GM23338 (cell line): ENCODE data around the gene GMPPB. TPM values are rescaled to one million over a fixed set of nuclear protein-coding genes. Genes with fewer than 3 reads are reported as not detected.

Source experiments
- ATAC-seq: fragments of 200-7000 bp; cut with Tn5 transposase; 3 replicates; pipeline ENCODE4 v1.9.1; 2020
- DNase-seq: peaks from one replicate; pipeline ENCODE4 v3.0.0-alpha.2; 2015; ENCODE audit warnings: low spot score
- H2AFZ ChIP-seq: fragments of 200-600 bp; sonication (generic); 2 replicates; pipeline ENCODE4 v1.8.0; 2016; ENCODE audit warnings: antibody characterized with exemption, mild to moderate bottlenecking, moderate library complexity
- H3F3A ChIP-seq: fragments of 200-600 bp; sonication (generic); replicated peaks from 2 replicates; pipeline ENCODE4 v1.8.0; 2017; ENCODE audit warnings: antibody characterized with exemption, mixed run types, low read depth
- H3K27ac ChIP-seq: fragments of 200-600 bp; sonication (generic); 2 replicates; pipeline ENCODE4 v1.6.1; 2016; ENCODE audit warnings: low read depth
- H3K27me3 ChIP-seq: fragments of 200-600 bp; sonication (generic); 2 replicates; pipeline ENCODE4 v1.8.0; 2016; ENCODE audit warnings: mild to moderate bottlenecking, mixed run types, moderate library complexity; ENCODE audit not compliant: insufficient read depth
- H3K36me3 ChIP-seq: fragments of 200-600 bp; sonication (generic); 2 replicates; pipeline ENCODE4 v1.8.0; 2016; ENCODE audit warnings: mild to moderate bottlenecking; ENCODE audit not compliant: insufficient read depth
- H3K4me1 ChIP-seq: fragments of 200-600 bp; sonication (generic); 2 replicates; pipeline ENCODE4 v1.8.0; 2016; ENCODE audit warnings: mild to moderate bottlenecking, moderate library complexity; ENCODE audit not compliant: insufficient read depth
- H3K4me2 ChIP-seq: fragments of 200-600 bp; sonication (generic); 2 replicates; pipeline ENCODE4 v1.7.1; 2017; ENCODE audit warnings: mixed run types
- H3K4me3 ChIP-seq: fragments of 200-600 bp; sonication (generic); 2 replicates; pipeline ENCODE4 v1.6.1; 2016; ENCODE audit warnings: mixed run types
- H3K79me2 ChIP-seq: fragments of 200-600 bp; sonication (generic); replicated peaks from 2 replicates; pipeline ENCODE4 v1.8.0; 2017; ENCODE audit warnings: mild to moderate bottlenecking; ENCODE audit not compliant: insufficient read depth
- H3K9me2 ChIP-seq: fragments of 200-600 bp; sonication (generic); 2 replicates; pipeline ENCODE4 v1.8.0; 2017; ENCODE audit not compliant: insufficient read depth
- H4K20me1 ChIP-seq: fragments of 200-600 bp; sonication (generic); replicated peaks from 2 replicates; pipeline ENCODE4 v1.8.0; 2017; ENCODE audit warnings: mild to moderate bottlenecking; ENCODE audit not compliant: insufficient read depth
- H3K27ac Mint-ChIP-seq: 2 replicates; pipeline ENCODE4 v1.8.0; 2020; ENCODE audit warnings: inconsistent platforms, mild to moderate bottlenecking, moderate library complexity, mixed read lengths
- H3K27me3 Mint-ChIP-seq: 3 replicates; pipeline ENCODE4 v1.8.0; 2022; ENCODE audit warnings: low read depth, mild to moderate bottlenecking, moderate library complexity, mixed read lengths, inconsistent platforms; ENCODE audit not compliant: insufficient read depth, poor library complexity
- H3K36me3 Mint-ChIP-seq: 3 replicates; pipeline ENCODE4 v1.8.0; 2021; ENCODE audit warnings: low read depth, mild to moderate bottlenecking, inconsistent platforms, moderate library complexity, mixed read lengths
- H3K4me1 Mint-ChIP-seq: 3 replicates; pipeline ENCODE4 v1.8.0; 2020; ENCODE audit warnings: mild to moderate bottlenecking, inconsistent platforms, mixed read lengths
- H3K4me3 Mint-ChIP-seq: 3 replicates; pipeline ENCODE4 v1.8.0; 2021; ENCODE audit warnings: moderate library complexity, mild to moderate bottlenecking, inconsistent platforms, mixed read lengths
- H3K9me3 Mint-ChIP-seq: 3 replicates; pipeline ENCODE4 v1.8.0; 2020; ENCODE audit warnings: moderate library complexity, mild to moderate bottlenecking, inconsistent platforms, mixed read lengths
- CREB1 ChIP-seq: fragments of 250-450 bp; sonication (Bioruptor Pico); IDR thresholded peaks from 2 replicates; pipeline ENCODE4 v1.5.0; 2020; ENCODE audit warnings: low read depth, mild to moderate bottlenecking, moderate library complexity
- EZH2 ChIP-seq: fragments of 200-600 bp; sonication (generic); IDR thresholded peaks from one replicate; pipeline ENCODE4 v1.8.0; 2017; ENCODE audit warnings: antibody characterized with exemption, mild to moderate bottlenecking, low read depth; ENCODE audit not compliant: unreplicated experiment
- EZH2phosphoT487 ChIP-seq: fragments of 200-600 bp; sonication (generic); IDR thresholded peaks from one replicate; pipeline ENCODE4 v1.8.1; 2018; ENCODE audit warnings: antibody characterized with exemption; ENCODE audit not compliant: unreplicated experiment
- JUNB ChIP-seq: IDR thresholded peaks from one replicate; pipeline ENCODE4 v1.6.1; 2016; ENCODE audit warnings: antibody characterized with exemption; ENCODE audit not compliant: unreplicated experiment
- NANOG ChIP-seq: IDR thresholded peaks from 2 replicates; pipeline ENCODE4 v1.6.1; 2016; ENCODE audit warnings: antibody characterized with exemption, borderline replicate concordance
- POLR2AphosphoS5 ChIP-seq: IDR thresholded peaks from 2 replicates; pipeline ENCODE4 v1.6.1; 2016; ENCODE audit warnings: antibody characterized with exemption, low read depth
- STAT1 ChIP-seq: IDR thresholded peaks from one replicate; pipeline ENCODE4 v1.6.1; 2016; ENCODE audit warnings: antibody characterized with exemption; ENCODE audit not compliant: unreplicated experiment
- ZNF114 ChIP-seq: fragments of 250-450 bp; sonication (Bioruptor Pico); IDR thresholded peaks from 2 replicates; pipeline ENCODE4 v1.5.0; 2020; ENCODE audit warnings: mild to moderate bottlenecking, moderate library complexity
- ZNF331 ChIP-seq: fragments of 250-450 bp; sonication (Bioruptor Pico); IDR thresholded peaks from 2 replicates; pipeline ENCODE4 v1.5.0; 2020; ENCODE audit warnings: low read depth, mild to moderate bottlenecking, moderate library complexity
- polyA plus RNA-seq: library from polyadenylated mRNA; unstranded; fragments of >200 nt; fragmentation: Nextera tagmentation; extraction: Ambion mirVana; gene quantifications from 2 replicates; pipeline ENCODE4 v1.2.1, GENCODE V29; 2016
- total RNA-seq: library from RNA; depleted of rRNA; stranded (reverse); fragments of >200 nt; shearing (Covaris generic); gene quantifications from 2 replicates; pipeline ENCODE4 v1.2.3, GENCODE V29; 2014
- TF ChIP-seq, protein P1 (sequence below): IDR thresholded peaks from 2 replicates; pipeline ENCODE4 v1.6.1; 2016; ENCODE audit warnings: antibody characterized with exemption
- TF ChIP-seq, protein P2 (sequence below), 2 experiments: fragments of 200-600 bp in 1 of 2; sonication (generic) in 1 of 2; conservative IDR thresholded peaks; 2 replicates each; pipeline versions ENCODE4 v1.5.1 to v1.6.1; 2016 to 2017; ENCODE audit warnings: antibody characterized with exemption in 2 of 2, low read depth in 2 of 2, mild to moderate bottlenecking in 2 of 2, moderate library complexity in 1 of 2
- TF ChIP-seq, protein P3 (sequence below): fragments of 250-450 bp; sonication (Bioruptor Pico); IDR thresholded peaks from 2 replicates; pipeline ENCODE4 v1.5.0; 2020; ENCODE audit warnings: mild to moderate bottlenecking, moderate library complexity
- TF ChIP-seq, protein P4 (sequence below): IDR thresholded peaks from one replicate; pipeline ENCODE4 v1.6.1; 2018; ENCODE audit warnings: antibody characterized with exemption; ENCODE audit not compliant: unreplicated experiment

GMPPB gene
- total and polyA plus RNA-seq, 2 experiments from 2014 or later = 10.2 to 36.1 TPM

DNA sequence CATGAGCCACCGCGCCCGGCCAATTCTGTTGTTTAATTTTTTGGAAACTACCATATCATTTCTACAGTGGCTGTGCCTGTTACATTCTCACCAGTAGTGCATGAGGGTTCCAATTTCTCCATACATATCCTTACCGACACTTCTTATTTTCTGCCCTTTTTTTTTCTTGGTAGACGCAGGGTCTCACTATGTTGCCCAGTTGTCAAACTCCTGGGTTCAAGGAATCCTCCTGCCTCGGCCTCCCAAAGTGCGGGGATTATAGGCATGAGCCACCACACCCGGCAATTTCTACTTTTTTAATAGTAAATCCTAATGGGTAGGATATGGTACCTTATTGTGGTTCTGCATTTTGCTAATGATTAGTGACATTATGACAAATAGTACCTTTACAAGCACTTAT, 13.9 kb downstream of the GMPPB start:
- H3K4me1 ChIP-seq = no peaks in the 10 kb centered on the region
- H3K4me2 ChIP-seq = no peak overlapping the region
- Mint-ChIP-seq H3K36me3 (peaks cover 7% of the 10 kb centered on the region), H3K27ac (no peak overlapping the region), H3K4me3 (no peak overlapping the region), H3K9me3 (no peaks in the 10 kb centered on the region), H3K27me3 (peaks cover 13% of the 10 kb centered on the region), H3K4me1 (no peaks in the 10 kb centered on the region)
- ATAC-seq = no peak
- no peaks in the 10 kb centered on the region for H3K27me3 ChIP-seq
- no peak overlapping the region for H2AFZ ChIP-seq
- H3K36me3 ChIP-seq = no peaks in the 10 kb centered on the region
- H3K27ac ChIP-seq = no peak overlapping the region
- H3K79me2 ChIP-seq = no peaks in the 10 kb centered on the region
- H4K20me1 ChIP-seq = peaks cover 6% of the 10 kb centered on the region; the same call in 1 of the 2 replicates
- H3K9me2 ChIP-seq = no peaks in the 10 kb centered on the region
- DNase-seq = no peak
- H3F3A ChIP-seq = no peaks in the 10 kb centered on the region
- TF ChIP-seq NANOG = no peak
- TF ChIP-seq, protein P1, sequence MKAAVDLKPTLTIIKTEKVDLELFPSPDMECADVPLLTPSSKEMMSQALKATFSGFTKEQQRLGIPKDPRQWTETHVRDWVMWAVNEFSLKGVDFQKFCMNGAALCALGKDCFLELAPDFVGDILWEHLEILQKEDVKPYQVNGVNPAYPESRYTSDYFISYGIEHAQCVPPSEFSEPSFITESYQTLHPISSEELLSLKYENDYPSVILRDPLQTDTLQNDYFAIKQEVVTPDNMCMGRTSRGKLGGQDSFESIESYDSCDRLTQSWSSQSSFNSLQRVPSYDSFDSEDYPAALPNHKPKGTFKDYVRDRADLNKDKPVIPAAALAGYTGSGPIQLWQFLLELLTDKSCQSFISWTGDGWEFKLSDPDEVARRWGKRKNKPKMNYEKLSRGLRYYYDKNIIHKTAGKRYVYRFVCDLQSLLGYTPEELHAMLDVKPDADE = no peak
- TF ChIP-seq EZH2phosphoT487 = no peak
- TF ChIP-seq POLR2AphosphoS5 = no peak
- no peak for TF ChIP-seq EZH2
- no peak for TF ChIP-seq ZNF114
- TF ChIP-seq, protein P2, sequence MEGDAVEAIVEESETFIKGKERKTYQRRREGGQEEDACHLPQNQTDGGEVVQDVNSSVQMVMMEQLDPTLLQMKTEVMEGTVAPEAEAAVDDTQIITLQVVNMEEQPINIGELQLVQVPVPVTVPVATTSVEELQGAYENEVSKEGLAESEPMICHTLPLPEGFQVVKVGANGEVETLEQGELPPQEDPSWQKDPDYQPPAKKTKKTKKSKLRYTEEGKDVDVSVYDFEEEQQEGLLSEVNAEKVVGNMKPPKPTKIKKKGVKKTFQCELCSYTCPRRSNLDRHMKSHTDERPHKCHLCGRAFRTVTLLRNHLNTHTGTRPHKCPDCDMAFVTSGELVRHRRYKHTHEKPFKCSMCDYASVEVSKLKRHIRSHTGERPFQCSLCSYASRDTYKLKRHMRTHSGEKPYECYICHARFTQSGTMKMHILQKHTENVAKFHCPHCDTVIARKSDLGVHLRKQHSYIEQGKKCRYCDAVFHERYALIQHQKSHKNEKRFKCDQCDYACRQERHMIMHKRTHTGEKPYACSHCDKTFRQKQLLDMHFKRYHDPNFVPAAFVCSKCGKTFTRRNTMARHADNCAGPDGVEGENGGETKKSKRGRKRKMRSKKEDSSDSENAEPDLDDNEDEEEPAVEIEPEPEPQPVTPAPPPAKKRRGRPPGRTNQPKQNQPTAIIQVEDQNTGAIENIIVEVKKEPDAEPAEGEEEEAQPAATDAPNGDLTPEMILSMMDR (conservative IDR thresholded peaks at IDR 0.05; ENCODE audit: low read depth in 2 of 2) = no peak
- TF ChIP-seq JUNB = no peak
- TF ChIP-seq, protein P3, sequence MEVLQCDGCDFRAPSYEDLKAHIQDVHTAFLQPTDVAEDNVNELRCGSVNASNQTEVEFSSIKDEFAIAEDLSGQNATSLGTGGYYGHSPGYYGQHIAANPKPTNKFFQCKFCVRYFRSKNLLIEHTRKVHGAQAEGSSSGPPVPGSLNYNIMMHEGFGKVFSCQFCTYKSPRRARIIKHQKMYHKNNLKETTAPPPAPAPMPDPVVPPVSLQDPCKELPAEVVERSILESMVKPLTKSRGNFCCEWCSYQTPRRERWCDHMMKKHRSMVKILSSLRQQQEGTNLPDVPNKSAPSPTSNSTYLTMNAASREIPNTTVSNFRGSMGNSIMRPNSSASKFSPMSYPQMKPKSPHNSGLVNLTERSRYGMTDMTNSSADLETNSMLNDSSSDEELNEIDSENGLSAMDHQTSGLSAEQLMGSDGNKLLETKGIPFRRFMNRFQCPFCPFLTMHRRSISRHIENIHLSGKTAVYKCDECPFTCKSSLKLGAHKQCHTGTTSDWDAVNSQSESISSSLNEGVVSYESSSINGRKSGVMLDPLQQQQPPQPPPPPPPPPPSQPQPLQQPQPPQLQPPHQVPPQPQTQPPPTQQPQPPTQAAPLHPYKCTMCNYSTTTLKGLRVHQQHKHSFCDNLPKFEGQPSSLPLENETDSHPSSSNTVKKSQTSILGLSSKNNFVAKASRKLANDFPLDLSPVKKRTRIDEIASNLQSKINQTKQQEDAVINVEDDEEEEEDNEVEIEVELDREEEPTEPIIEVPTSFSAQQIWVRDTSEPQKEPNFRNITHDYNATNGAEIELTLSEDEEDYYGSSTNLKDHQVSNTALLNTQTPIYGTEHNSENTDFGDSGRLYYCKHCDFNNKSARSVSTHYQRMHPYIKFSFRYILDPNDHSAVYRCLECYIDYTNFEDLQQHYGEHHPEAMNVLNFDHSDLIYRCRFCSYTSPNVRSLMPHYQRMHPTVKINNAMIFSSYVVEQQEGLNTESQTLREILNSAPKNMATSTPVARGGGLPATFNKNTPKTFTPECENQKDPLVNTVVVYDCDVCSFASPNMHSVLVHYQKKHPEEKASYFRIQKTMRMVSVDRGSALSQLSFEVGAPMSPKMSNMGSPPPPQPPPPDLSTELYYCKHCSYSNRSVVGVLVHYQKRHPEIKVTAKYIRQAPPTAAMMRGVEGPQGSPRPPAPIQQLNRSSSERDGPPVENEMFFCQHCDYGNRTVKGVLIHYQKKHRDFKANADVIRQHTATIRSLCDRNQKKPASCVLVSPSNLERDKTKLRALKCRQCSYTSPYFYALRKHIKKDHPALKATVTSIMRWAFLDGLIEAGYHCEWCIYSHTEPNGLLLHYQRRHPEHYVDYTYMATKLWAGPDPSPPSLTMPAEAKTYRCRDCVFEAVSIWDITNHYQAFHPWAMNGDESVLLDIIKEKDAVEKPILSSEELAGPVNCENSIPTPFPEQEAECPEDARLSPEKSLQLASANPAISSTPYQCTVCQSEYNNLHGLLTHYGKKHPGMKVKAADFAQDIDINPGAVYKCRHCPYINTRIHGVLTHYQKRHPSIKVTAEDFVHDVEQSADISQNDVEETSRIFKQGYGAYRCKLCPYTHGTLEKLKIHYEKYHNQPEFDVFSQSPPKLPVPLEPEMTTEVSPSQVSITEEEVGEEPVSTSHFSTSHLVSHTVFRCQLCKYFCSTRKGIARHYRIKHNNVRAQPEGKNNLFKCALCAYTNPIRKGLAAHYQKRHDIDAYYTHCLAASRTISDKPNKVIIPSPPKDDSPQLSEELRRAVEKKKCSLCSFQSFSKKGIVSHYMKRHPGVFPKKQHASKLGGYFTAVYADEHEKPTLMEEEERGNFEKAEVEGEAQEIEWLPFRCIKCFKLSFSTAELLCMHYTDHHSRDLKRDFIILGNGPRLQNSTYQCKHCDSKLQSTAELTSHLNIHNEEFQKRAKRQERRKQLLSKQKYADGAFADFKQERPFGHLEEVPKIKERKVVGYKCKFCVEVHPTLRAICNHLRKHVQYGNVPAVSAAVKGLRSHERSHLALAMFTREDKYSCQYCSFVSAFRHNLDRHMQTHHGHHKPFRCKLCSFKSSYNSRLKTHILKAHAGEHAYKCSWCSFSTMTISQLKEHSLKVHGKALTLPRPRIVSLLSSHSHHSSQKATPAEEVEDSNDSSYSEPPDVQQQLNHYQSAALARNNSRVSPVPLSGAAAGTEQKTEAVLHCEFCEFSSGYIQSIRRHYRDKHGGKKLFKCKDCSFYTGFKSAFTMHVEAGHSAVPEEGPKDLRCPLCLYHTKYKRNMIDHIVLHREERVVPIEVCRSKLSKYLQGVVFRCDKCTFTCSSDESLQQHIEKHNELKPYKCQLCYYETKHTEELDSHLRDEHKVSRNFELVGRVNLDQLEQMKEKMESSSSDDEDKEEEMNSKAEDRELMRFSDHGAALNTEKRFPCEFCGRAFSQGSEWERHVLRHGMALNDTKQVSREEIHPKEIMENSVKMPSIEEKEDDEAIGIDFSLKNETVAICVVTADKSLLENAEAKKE (CRISPR knock-in tag) = no peak
- TF ChIP-seq, protein P4, sequence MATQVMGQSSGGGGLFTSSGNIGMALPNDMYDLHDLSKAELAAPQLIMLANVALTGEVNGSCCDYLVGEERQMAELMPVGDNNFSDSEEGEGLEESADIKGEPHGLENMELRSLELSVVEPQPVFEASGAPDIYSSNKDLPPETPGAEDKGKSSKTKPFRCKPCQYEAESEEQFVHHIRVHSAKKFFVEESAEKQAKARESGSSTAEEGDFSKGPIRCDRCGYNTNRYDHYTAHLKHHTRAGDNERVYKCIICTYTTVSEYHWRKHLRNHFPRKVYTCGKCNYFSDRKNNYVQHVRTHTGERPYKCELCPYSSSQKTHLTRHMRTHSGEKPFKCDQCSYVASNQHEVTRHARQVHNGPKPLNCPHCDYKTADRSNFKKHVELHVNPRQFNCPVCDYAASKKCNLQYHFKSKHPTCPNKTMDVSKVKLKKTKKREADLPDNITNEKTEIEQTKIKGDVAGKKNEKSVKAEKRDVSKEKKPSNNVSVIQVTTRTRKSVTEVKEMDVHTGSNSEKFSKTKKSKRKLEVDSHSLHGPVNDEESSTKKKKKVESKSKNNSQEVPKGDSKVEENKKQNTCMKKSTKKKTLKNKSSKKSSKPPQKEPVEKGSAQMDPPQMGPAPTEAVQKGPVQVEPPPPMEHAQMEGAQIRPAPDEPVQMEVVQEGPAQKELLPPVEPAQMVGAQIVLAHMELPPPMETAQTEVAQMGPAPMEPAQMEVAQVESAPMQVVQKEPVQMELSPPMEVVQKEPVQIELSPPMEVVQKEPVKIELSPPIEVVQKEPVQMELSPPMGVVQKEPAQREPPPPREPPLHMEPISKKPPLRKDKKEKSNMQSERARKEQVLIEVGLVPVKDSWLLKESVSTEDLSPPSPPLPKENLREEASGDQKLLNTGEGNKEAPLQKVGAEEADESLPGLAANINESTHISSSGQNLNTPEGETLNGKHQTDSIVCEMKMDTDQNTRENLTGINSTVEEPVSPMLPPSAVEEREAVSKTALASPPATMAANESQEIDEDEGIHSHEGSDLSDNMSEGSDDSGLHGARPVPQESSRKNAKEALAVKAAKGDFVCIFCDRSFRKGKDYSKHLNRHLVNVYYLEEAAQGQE = no peak
- TF ChIP-seq CREB1 (CRISPR knock-in tag) = no peak
- no peak for TF ChIP-seq STAT1
- TF ChIP-seq ZNF331 = no peak
- H3K4me3 ChIP-seq = no peak overlapping the region
